Limb (tissue), 2 donors: ENCODE measurements around the gene ECI1.
"Not testable (repeated sequence)": the region's sequence is repeated elsewhere in the genome, so short reads cannot be mapped to it uniquely, and the experiment has no call there.

Source experiments
- DNase-seq, 2 donors: peaks; one replicate each; pipeline ENCODE4 v3.0.0-alpha.2; 2016; ENCODE audit errors: extremely low spot score in 2 of 2

Gene ECI1

GRCh38 chr16:2256531-2257140 lies 5.2 kb upstream of the ECI1 start:
- no peak for DNase-seq

- no peak for DNase-seq
These were observed 1.9 kb upstream of the ECI1 start for GRCh38 chr16:2253293-2253692.

- DNase-seq, result no peak
These were observed 1.4 kb upstream of the ECI1 start for GRCh38 chr16:2252806-2253148.

- DNase-seq, result no peak
These were observed 613 bp downstream of the ECI1 start for GRCh38 chr16:2250652-2251295.

DNA sequence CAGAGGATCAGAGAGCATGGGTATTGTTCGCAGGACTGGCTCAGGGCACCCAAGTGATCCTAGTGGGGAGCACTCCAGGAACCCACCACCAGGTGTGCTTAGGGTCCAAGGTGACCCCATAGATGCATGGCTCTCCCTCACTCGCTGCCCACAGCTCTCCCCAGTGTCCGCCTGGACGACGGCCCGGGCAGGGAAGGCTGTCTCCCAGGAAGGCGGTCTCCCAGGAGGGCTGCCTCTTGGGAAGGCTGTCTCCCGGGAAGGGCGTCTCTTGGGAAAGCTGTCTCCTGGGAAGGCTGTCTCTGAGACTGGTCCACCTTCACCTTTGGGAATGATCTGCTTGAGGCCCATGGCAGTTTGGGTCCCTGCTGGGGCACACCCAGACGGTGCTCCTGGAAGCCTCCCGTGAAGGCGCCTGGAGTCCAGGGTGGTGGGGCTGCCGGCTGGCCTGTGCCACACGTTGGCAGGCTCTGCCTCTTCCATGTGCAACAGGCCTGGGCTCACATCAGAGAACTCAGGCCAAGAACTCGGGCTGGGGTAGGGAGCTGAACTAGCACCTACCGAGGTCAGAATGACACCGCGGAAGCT lies 5.0 kb downstream of the ECI1 start:
- DNase-seq, result no peak

DNA sequence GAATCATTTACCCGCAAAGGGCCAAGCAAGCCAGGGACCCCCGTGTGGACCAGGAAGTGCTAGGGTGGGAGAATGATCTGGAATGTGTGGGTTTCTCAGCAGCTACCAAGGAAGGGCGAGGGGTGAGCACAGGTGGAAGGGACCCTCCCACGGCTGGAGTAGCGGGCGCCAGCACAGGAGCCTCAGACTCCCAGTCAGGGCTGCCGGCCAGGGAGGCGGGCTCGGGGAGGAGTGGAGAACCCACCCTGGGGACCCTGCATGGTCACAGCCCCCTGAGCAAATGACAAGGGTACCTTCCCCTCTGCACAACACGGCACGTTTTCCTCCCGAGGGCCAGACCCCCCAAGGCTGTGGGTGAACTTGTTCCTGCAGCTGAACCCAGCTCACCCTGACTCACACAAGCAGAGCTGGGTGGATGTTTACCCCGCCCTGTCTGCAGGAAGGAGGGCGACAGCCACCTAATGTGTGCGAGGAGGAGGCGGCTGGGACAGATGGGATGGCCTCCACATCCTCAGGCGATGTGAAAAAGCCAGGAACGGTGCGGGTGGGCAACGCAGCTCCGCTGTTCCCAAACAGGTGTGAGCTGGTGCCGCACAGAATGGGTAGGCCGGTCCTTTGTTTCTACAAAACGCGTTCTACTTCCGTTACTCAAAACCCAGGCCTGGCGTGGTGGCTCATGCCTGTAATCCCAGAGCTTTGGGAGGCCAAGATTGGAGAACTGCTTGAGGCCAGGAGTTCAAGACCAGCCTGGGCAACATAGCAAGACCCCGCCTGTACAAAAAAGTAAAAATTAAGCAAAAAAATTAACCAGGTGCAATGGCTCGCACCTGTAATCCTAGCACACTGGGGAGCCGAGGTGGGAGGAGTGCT lies 6.2 kb downstream of the ECI1 start:
- no peak for DNase-seq

DNA sequence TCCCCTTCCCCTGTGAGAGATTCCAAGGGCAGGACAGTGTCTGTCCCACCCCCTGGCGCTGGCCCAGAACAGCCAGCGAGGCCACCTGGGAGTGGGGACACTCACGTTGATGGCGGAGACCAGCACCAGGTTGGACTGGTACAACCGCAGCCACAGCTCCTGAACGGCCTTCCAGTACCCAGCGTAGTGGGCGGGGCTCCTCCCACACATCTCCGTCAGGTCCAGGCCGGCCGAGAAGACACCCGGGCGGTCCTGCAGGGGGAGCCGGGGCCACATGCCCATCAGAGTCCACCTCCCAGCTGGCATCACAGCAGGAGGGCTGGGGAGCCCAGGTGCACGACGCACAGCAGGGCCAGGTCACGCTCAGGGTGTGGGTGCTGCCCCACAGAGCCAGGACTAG lies 7.1 kb downstream of the ECI1 start:
- DNase-seq, result no peak

GRCh38 chr16:2243781-2244180 lies 7.6 kb downstream of the ECI1 start:
- no peak for DNase-seq

GRCh38 chr16:2243031-2243528 lies 8.3 kb downstream of the ECI1 start:
- no peak for DNase-seq

- DNase-seq, result no peak
These were observed 8.8 kb downstream of the ECI1 start for GRCh38 chr16:2242598-2242997.

DNA sequence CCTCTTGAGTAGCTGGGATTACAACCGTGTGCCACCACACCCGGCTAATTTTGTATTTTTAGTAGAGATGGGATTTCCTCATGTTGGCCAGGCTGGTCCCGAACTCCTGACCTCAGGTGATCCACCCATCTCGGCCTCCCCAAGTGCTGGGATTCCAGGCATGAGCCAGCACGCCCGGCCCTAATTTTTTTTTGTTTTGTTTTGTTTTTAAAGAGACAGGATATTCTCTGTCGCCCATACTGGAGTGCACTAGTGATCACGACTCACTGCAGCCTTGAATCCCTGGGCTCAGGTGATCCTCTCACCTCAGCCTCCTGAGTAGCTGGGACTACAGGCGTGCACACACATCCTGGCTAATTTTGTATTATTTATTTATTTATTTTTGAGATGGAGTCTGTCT lies 11.1 kb downstream of the ECI1 start:
- DNase-seq, result not testable (repeated sequence)

GRCh38 chr16:2238838-2239675 lies 12.3 kb downstream of the ECI1 start:
- no peak for DNase-seq

GRCh38 chr16:2238150-2238837 lies 13.1 kb downstream of the ECI1 start:
- no peak for DNase-seq

- DNase-seq, result no peak
These were observed 13.8 kb downstream of the ECI1 start for GRCh38 chr16:2237493-2238149.

DNA sequence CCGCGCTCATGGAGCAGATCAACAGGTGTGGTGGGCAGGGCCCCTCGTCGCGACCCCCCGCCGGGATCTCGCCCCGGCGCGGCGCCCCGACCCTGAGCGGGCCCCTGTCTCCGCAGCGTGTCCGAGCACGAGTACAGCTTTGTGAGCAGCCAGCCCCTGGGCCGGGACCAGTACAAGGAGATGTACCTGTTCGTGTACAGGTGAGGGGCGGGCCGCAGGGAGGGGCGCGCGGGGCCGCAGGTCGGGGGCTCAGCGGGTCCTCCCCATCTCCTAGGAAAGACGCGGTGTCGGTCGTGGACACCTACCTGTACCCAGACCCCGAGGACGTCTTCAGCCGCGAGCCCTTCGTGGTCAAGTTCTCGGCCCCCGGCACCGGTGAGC lies 14.3 kb downstream of the ECI1 start:
- DNase-seq, result no peak

DNA sequence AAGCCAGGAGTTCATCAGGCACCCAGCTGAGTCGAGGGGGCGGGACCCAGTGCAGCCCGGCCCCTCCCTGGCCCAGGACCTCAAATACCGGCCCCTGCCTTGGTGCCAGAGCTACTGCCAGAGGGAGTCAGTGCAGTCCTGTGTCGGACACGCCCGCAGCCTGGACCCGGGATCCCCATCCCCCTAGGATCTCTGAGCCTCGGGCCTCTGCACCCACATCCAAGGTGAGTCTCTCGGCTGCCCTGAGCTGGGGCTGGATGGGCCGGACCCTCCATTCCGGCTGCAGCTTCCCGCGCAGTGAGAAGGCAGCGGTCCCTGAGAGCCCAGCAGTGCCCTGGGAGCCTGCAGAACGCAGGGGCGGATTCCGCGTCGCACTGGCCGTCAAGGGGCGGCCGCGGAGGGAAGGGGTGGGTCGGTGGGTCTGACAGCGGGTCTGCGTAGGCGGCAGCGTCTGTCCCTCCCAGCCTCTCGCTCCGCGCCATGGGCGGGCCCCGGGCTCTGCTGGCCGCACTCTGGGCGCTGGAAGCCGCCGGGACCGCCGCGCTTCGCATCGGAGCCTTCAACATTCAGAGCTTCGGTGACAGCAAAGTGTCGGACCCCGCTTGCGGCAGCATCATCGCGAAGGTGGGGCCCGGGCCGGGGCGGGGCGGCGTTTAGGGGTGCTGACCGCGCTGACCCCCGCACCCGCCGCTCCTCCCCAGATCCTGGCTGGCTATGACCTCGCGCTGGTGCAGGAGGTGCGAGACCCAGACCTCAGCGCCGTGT lies 14.9 kb downstream of the ECI1 start, which contains the start of gene DNASE1L2:
Gene DNASE1L2, plus strand, starts transcription at position 108 of the 765 bp plus-strand sequence. Its CDS starts 373 bp downstream, at position 481.
- DNase-seq, result peak in 1 of 2 donors; percentile 56

GRCh38 chr16:2235695-2236336 lies 15.6 kb downstream of the ECI1 start:
- DNase-seq, result no peak

GRCh38 chr16:2235234-2235651 lies 16.1 kb downstream of the ECI1 start:
- DNase-seq, result no peak

DNA sequence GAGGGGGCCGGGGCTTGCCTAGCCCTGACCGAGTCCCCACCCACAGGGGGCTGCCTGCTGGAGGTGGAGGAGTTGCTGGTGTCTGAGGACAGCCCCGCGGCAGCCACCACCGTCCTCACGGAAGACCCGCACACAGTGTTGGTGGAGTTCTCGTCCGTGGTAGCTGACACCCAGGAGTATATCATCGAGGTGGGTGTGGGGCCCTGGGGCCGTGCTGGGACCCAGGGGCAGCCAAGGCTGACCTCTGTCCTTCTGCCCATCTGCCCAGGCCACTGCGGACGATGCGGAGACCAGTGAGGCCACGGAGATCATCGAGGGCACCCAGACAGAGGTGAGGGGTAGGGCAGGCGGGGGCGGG lies 16.6 kb downstream of the ECI1 start:
- DNase-seq, result no peak
